H1 (cell line): ENCODE measurements around the gene STAP2. TPM values are rescaled to one million over a fixed set of nuclear protein-coding genes. Genes with fewer than 3 reads are reported as not detected.

ENCODE experiments used
- CTCF ChIA-PET: fragments of 300-600 bp; sonication (Branson Sonifier 250); formaldehyde crosslinking; loops from one replicate; lab custom pipeline; 2021; ENCODE audit not compliant: partially characterized antibody; lab: Charles Lee
- POLR2A ChIA-PET: fragments of 300-600 bp; sonication (Branson Sonifier 250); formaldehyde crosslinking; loops from one replicate; lab custom pipeline; 2021; ENCODE audit warnings: inconsistent platforms; ENCODE audit not compliant: partially characterized antibody; lab: Charles Lee
- DNase-seq, 2 experiments: peaks; one replicate each; pipeline versions ENCODE4 v3.0.0 to v3.0.0-alpha.2; 2010 to 2022; ENCODE audit warnings: low spot score in 2 of 2, low read depth in 1 of 2, mixed read lengths in 1 of 2
- FAIRE-seq: peaks from 2 replicates; lab custom pipeline; 2011; peaks lifted over from hg19 to GRCh38; lab: Jason Lieb, UNC
- H2AFZ ChIP-seq: 2 replicates; pipeline ENCODE4 v1.8.1; 2012; ENCODE audit warnings: low read length, inconsistent platforms
- H2AK5ac ChIP-seq: 2 replicates; pipeline ENCODE4 v1.6.1; 2013; ENCODE audit warnings: low read depth, low read length
- H2BK120ac ChIP-seq: replicated peaks from 2 replicates; pipeline ENCODE3; 2013; ENCODE audit warnings: low read depth, low read length, inconsistent platforms
- H2BK12ac ChIP-seq: 2 replicates; pipeline ENCODE4 v1.6.1; 2013; ENCODE audit warnings: low read depth, low read length
- H2BK15ac ChIP-seq: 2 replicates; pipeline ENCODE4 v1.6.1; 2013; ENCODE audit warnings: low read length
- H2BK20ac ChIP-seq: 2 replicates; pipeline ENCODE4 v1.6.1; 2013; ENCODE audit warnings: low read length
- H2BK5ac ChIP-seq: 2 replicates; pipeline ENCODE4 v1.6.1; 2013; ENCODE audit warnings: low read depth, low read length
- H3K14ac ChIP-seq: 2 replicates; pipeline ENCODE4 v1.6.1; 2013; ENCODE audit warnings: inconsistent platforms; ENCODE audit not compliant: insufficient read length
- H3K18ac ChIP-seq: 2 replicates; pipeline ENCODE4 v1.6.1; 2013; ENCODE audit warnings: low read length; ENCODE audit errors: extremely low read depth
- H3K23ac ChIP-seq: 2 replicates; pipeline ENCODE4 v1.6.1; 2013; ENCODE audit warnings: inconsistent platforms; ENCODE audit not compliant: insufficient read length
- H3K23me2 ChIP-seq: 2 replicates; pipeline ENCODE4 v1.6.1; 2013; ENCODE audit warnings: low read depth, low read length
- H3K27ac ChIP-seq: 2 replicates; pipeline ENCODE4 v1.6.1; 2011; ENCODE audit warnings: low read depth, low read length, inconsistent platforms
- H3K27me3 ChIP-seq, 4 experiments: replicated peaks in 1 of 4; 1 replicate in 1 of 4; 2 replicates in 3 of 4; pipeline versions ENCODE4 v1.6.1 to v1.8.1; 2011 to 2013; ENCODE audit warnings: low read length in 3 of 4, mild to moderate bottlenecking in 3 of 4, inconsistent platforms in 2 of 4, mixed read lengths in 2 of 4, moderate library complexity in 1 of 4; ENCODE audit not compliant: control insufficient read depth in 3 of 4, insufficient read depth in 3 of 4; ENCODE audit errors: extremely low read depth in 1 of 4
- H3K36me3 ChIP-seq, 4 experiments: 2 replicates each; pipeline versions ENCODE4 v1.6.1 to v1.8.1; 2011 to 2013; ENCODE audit warnings: mild to moderate bottlenecking in 4 of 4, low read length in 3 of 4, moderate library complexity in 2 of 4, control low read depth in 1 of 4, inconsistent platforms in 1 of 4; ENCODE audit not compliant: insufficient read depth in 4 of 4, control insufficient read depth in 2 of 4
- H3K4ac ChIP-seq: replicated peaks from 2 replicates; pipeline ENCODE3; 2013; ENCODE audit warnings: low read length, low read depth, mixed read lengths, inconsistent platforms; ENCODE audit not compliant: insufficient read length
- H3K4me1 ChIP-seq, 4 experiments: replicated peaks in 1 of 4; 1 replicate in 1 of 4; 2 replicates in 3 of 4; pipeline versions ENCODE4 v1.6.1 to v1.8.1; 2011 to 2013; ENCODE audit warnings: low read length in 3 of 4, inconsistent platforms in 2 of 4, mixed read lengths in 1 of 4; ENCODE audit not compliant: insufficient read depth in 4 of 4, control insufficient read depth in 3 of 4
- H3K4me2 ChIP-seq, 2 experiments: 2 replicates each; pipeline versions ENCODE4 v1.6.1 to v1.8.1; 2011 to 2013; ENCODE audit warnings: low read depth in 2 of 2, low read length in 2 of 2, control low read depth in 1 of 2, inconsistent platforms in 1 of 2, mild to moderate bottlenecking in 1 of 2; ENCODE audit not compliant: insufficient read depth in 1 of 2
- H3K4me3 ChIP-seq, 4 experiments: fragments of 200-600, 300-600 bp in 1 of 4; sonication (generic), shearing (Covaris generic), sonication (Bioruptor Twin) in 1 of 4; 2 replicates each; pipeline versions ENCODE4 v1.5.1 to v1.8.1; 2011 to 2016; ENCODE audit warnings: low read length in 4 of 4, low read depth in 3 of 4, control low read depth in 2 of 4, inconsistent platforms in 2 of 4, mild to moderate bottlenecking in 2 of 4, mixed read lengths in 1 of 4, moderate library complexity in 1 of 4; ENCODE audit not compliant: insufficient read depth in 2 of 4; ENCODE audit errors: extremely low read depth in 1 of 4
- H3K56ac ChIP-seq: replicated peaks from 2 replicates; pipeline ENCODE3; 2013; ENCODE audit warnings: low read depth, mild to moderate bottlenecking, mixed read lengths, low read length, inconsistent platforms; ENCODE audit not compliant: insufficient read length
- H3K79me1 ChIP-seq: 2 replicates; pipeline ENCODE4 v1.6.1; 2013; ENCODE audit warnings: low read depth, low read length, control low read depth
- H3K79me2 ChIP-seq, 2 experiments: 2 replicates each; pipeline versions ENCODE4 v1.6.1 to v1.8.1; 2012 to 2013; ENCODE audit warnings: low read length in 2 of 2, mild to moderate bottlenecking in 2 of 2, inconsistent platforms in 1 of 2; ENCODE audit not compliant: insufficient read depth in 2 of 2, control insufficient read depth in 1 of 2
- H3K9ac ChIP-seq, 4 experiments: replicated peaks in 1 of 4; 1 replicate in 1 of 4; 2 replicates in 3 of 4; pipeline versions ENCODE4 v1.6.1 to v1.8.1; 2011 to 2013; ENCODE audit warnings: low read depth in 3 of 4, low read length in 3 of 4, control low read depth in 2 of 4, mild to moderate bottlenecking in 2 of 4, moderate library complexity in 2 of 4, inconsistent platforms in 1 of 4; ENCODE audit errors: extremely low read depth in 1 of 4
- H3K9me3 ChIP-seq, 2 experiments: 2 replicates each; pipeline versions ENCODE4 v1.6.1 to v1.8.1; 2012 to 2013; ENCODE audit warnings: mild to moderate bottlenecking in 2 of 2, moderate library complexity in 2 of 2, control low read depth in 1 of 2, inconsistent platforms in 1 of 2, low read depth in 1 of 2, low read length in 1 of 2, mixed read lengths in 1 of 2; ENCODE audit not compliant: insufficient read depth in 2 of 2
- H4K20me1 ChIP-seq, 2 experiments: replicated peaks in 1 of 2; 2 replicates each; pipeline versions ENCODE3 to v1.8.1; 2011 to 2013; ENCODE audit warnings: inconsistent platforms in 2 of 2, low read length in 2 of 2, mild to moderate bottlenecking in 1 of 2; ENCODE audit not compliant: insufficient read depth in 2 of 2, control insufficient read depth in 1 of 2
- H4K5ac ChIP-seq: 2 replicates; pipeline ENCODE4 v1.6.1; 2013; ENCODE audit warnings: low read length, low read depth, mixed read lengths, inconsistent platforms; ENCODE audit not compliant: insufficient read length
- H4K8ac ChIP-seq: 2 replicates; pipeline ENCODE4 v1.8.0; 2013; ENCODE audit warnings: mild to moderate bottlenecking, moderate library complexity, low read length, inconsistent platforms; ENCODE audit not compliant: insufficient read depth; ENCODE audit errors: extremely low read depth
- H4K91ac ChIP-seq: replicated peaks from 2 replicates; pipeline ENCODE3; 2013; ENCODE audit warnings: low read length, mixed read lengths, inconsistent platforms; ENCODE audit not compliant: insufficient read length
- POLR2AphosphoS5 ChIP-seq: IDR thresholded peaks from 2 replicates; pipeline ENCODE4 v1.6.1; 2011; ENCODE audit warnings: low read depth, low read length
- SIRT6 ChIP-seq: IDR thresholded peaks from one replicate; pipeline ENCODE4 v1.7.1; 2012; ENCODE audit warnings: low read length, inconsistent platforms
- WGBS, 2 experiments: shearing (Covaris generic) in 1 of 2; methylation state at CpG; one replicate each; pipeline versions ENCODE4 v1.1.6 to v1.1.7; 2013 to 2015; ENCODE audit warnings: low lambda C conversion rate in 2 of 2, mixed read lengths in 2 of 2, inconsistent platforms in 1 of 2, low coverage in 1 of 2, missing lambda C conversion rate in 1 of 2; ENCODE audit not compliant: insufficient replicate concordance in 2 of 2, insufficient coverage in 1 of 2, insufficient read length in 1 of 2; ENCODE audit errors: extremely low coverage in 1 of 2, missing lambda C conversion rate in 1 of 2; 5-methylcytosine and 5-hydroxymethylcytosine counted together
- polyA plus RNA-seq, 7 experiments: library from polyadenylated mRNA; depleted of rRNA in 3 of 7; stranded (reverse) in 5 of 7; unstranded in 2 of 7; fragments of >200 nt in 5 of 7; fragments of 200-250 nt in 2 of 7; gene quantifications; 1 replicate in 5 of 7; 2 replicates in 1 of 7; 4 replicates in 1 of 7; pipeline versions ENCODE4 v1.2.1 to v1.2.3, GENCODE V29; 2011 to 2013; ENCODE audit warnings: missing spikeins in 2 of 7, mixed read lengths in 2 of 7
- total RNA-seq: library from RNA; stranded (reverse); fragmentation: NEBNext Ultra II Directional; extraction: Animal tissue kit (Norgen Biotek cat#: 25700); gene quantifications from 2 replicates; pipeline ENCODE4 v1.2.1, GENCODE V29; 2021

STAP2 gene
- total and polyA plus RNA-seq, 2 of the 8 experiments (the other 6 are each of a cell fraction or from before 2014, with no cell fraction given): 15.3 to 37.3 TPM

DNA sequence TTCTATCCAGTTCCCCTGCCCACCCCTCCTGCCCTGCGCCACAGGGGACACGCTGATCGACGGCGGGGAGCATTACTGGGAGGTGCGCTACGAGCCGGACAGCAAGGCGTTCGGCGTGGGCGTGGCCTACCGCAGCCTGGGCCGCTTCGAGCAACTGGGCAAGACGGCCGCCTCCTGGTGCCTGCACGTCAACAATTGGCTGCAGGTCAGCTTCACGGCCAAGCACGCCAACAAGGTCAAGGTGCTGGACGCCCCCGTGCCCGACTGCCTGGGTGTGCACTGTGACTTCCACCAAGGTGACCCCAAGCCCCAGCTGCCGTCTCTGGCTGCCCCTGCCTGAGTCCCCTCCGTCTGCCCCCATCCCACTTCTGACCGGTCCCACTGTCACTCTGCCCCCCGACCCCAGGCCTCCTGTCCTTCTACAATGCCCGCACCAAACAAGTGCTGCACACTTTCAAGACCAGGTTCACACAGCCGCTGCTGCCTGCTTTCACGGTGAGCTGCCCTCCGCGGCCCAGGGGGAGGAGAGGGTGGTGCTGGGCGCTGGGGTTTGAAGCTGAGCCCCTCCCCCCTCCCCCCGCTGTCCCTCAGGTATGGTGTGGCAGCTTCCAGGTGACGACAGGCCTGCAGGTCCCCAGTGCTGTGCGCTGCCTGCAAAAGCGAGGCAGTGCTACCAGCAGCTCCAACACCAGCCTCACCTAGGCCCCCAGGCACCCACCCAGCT lies 15.5 kb downstream of the STAP2 start:
- Histone ChIP-seq H4K5ac (no peak overlapping the region), H2AFZ (no peak overlapping the region), H3K4ac (no peak overlapping the region), H2BK120ac (no peak overlapping the region), H4K91ac (no peak overlapping the region), H3K4me2 (no peak overlapping the region), H3K36me3 (peaks cover under 1 to 27% (median 5%) of the 10 kb centered on the region in 4 experiments; a peak in 7 of 8 replicates), H3K4me1 (peaks cover 0 to 4% (median 2%) of the 10 kb centered on the region in 4 experiments; a peak in 4 of 7 replicates), H3K56ac (no peak overlapping the region), H3K27me3 (no peaks in the 10 kb centered on the region), H2BK15ac (no peak overlapping the region), H3K23ac (no peak overlapping the region), H3K9me3 (peaks cover 0 to 4% of the 10 kb centered on the region in 2 experiments; a peak in 2 of 4 replicates), H3K23me2 (peaks cover 12% of the 10 kb centered on the region; the same call in 1 of the 2 replicates), H2BK5ac (no peak overlapping the region), H2AK5ac (no peak overlapping the region), H3K14ac (no peak overlapping the region), H3K4me3 (no peak overlapping the region), H3K79me1 (no peaks in the 10 kb centered on the region), H2BK20ac (no peak overlapping the region), H2BK12ac (no peak overlapping the region), H3K79me2 (no peaks in the 10 kb centered on the region), H3K18ac (no peak overlapping the region), H4K8ac (no peak overlapping the region; the same call in 1 of the 2 replicates), H4K20me1 (peaks cover 4 to 11% of the 10 kb centered on the region in 2 experiments), H3K9ac (no peak overlapping the region), H3K27ac (no peak overlapping the region)
- ChIA-PET POLR2A (interaction anchor here (0.6 to 7.4 kb wide), 11 partner anchors 9 to 560 kb away, joined by 3 to 86 read pairs (median 3); partner anchors contain the start of genes FSD1 and MPND), CTCF (interaction anchor here (0.6 to 8.2 kb wide), 12 partner anchors 9 to 266 kb away, joined by 3 to 71 read pairs (median 4); partner anchors contain the start of gene STAP2)
- TF ChIP-seq SIRT6 (no peak), POLR2AphosphoS5 (0 out of 2 replicates have a peak, but pooled peaks have one; percentile 11)
- FAIRE-seq: no peak
- WGBS, 2 experiments: 92% methylated on average over 30 of the region's 37 CpGs; no CpG with 5 or more reads in 1 of the 2 experiments
- DNase-seq: no peak
